ENCODE data around the gene SPRED3. TPM values are rescaled to one million over a fixed set of nuclear protein-coding genes. Genes with fewer than 3 reads are reported as not detected.

The SPRED3 gene
- total RNA-seq, 1 donor from 2014 or later: 3.2 TPM

DNA sequence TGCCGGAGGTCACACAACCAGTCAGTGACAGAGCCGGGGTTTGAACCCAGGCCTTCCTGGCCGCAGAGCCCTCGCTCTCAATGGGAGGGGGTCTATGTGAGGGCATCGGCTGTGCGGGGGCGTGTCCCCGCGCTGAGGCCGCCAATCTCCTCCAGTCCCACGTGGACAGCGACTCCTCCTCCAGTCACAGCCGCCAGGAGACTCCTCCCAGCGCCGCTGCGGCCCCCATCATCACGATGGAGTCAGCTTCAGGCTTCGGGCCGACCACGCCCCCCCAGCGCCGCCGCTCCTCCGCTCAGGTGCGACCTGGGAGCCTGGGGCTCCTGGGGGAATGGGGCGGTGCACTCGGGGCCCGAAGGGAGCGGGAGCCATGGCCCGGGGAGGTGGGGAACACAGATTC, 6.0 kb downstream of the SPRED3 start:
- DNase-seq (ENCODE audit: low spot score): no peak
- H3K36me3 Mint-ChIP-seq (ENCODE audit: low read depth): peaks cover 9% of the 10 kb centered on the region
- H3K4me1 Mint-ChIP-seq (ENCODE audit: low read depth): peaks cover 9% of the 10 kb centered on the region
- no peak overlapping the region for H3K27ac Mint-ChIP-seq (ENCODE audit: unreplicated experiment)
- no peaks in the 10 kb centered on the region for H3K9me3 Mint-ChIP-seq (ENCODE audit: low read depth)
- H3K4me3 Mint-ChIP-seq (ENCODE audit: unreplicated experiment): no peak overlapping the region
- peaks cover 2% of the 10 kb centered on the region for H3K27me3 Mint-ChIP-seq (ENCODE audit: low read depth)
- TF ChIP-seq, protein P1, sequence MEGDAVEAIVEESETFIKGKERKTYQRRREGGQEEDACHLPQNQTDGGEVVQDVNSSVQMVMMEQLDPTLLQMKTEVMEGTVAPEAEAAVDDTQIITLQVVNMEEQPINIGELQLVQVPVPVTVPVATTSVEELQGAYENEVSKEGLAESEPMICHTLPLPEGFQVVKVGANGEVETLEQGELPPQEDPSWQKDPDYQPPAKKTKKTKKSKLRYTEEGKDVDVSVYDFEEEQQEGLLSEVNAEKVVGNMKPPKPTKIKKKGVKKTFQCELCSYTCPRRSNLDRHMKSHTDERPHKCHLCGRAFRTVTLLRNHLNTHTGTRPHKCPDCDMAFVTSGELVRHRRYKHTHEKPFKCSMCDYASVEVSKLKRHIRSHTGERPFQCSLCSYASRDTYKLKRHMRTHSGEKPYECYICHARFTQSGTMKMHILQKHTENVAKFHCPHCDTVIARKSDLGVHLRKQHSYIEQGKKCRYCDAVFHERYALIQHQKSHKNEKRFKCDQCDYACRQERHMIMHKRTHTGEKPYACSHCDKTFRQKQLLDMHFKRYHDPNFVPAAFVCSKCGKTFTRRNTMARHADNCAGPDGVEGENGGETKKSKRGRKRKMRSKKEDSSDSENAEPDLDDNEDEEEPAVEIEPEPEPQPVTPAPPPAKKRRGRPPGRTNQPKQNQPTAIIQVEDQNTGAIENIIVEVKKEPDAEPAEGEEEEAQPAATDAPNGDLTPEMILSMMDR (IDR thresholded peaks at IDR 0.05): no peak

DNA sequence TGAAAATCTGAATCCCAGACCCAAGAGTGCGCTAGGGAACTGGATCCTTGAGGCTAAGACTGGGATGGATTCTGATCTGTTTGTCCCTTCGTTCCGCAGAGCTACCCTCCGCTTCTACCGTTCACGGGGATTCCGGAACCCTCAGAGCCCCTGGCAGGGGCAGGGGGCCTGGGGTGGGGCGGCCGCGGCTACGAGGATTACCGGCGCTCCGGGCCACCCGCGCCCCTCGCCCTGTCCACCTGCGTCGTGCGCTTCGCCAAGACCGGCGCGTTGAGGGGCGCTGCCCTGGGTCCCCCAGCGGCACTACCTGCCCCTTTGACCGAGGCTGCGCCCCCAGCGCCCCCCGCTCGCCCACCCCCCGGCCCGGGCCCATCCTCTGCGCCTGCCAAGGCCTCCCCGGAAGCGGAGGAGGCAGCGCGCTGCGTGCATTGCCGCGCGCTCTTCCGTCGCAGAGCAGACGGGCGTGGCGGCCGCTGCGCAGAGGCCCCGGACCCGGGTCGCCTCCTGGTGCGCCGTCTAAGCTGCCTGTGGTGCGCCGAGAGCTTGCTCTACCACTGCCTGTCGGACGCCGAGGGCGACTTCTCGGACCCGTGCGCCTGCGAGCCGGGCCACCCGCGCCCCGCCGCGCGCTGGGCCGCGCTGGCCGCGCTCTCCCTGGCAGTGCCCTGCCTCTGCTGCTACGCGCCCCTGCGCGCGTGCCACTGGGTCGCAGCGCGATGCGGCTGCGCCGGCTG, 7.1 kb downstream of the SPRED3 start:
- H3K27ac Mint-ChIP-seq (ENCODE audit: unreplicated experiment): no peak overlapping the region
- H3K4me3 Mint-ChIP-seq (ENCODE audit: unreplicated experiment): no peak overlapping the region
- H3K36me3 Mint-ChIP-seq (ENCODE audit: low read depth): peaks cover 9% of the 10 kb centered on the region
- H3K9me3 Mint-ChIP-seq (ENCODE audit: low read depth): no peaks in the 10 kb centered on the region
- peaks cover 2% of the 10 kb centered on the region for H3K4me1 Mint-ChIP-seq (ENCODE audit: low read depth)
- DNase-seq (ENCODE audit: low spot score): no peak
- H3K27me3 Mint-ChIP-seq (ENCODE audit: low read depth): peaks cover 3% of the 10 kb centered on the region
- TF ChIP-seq, protein P1 (IDR thresholded peaks at IDR 0.05): no peak

DNA sequence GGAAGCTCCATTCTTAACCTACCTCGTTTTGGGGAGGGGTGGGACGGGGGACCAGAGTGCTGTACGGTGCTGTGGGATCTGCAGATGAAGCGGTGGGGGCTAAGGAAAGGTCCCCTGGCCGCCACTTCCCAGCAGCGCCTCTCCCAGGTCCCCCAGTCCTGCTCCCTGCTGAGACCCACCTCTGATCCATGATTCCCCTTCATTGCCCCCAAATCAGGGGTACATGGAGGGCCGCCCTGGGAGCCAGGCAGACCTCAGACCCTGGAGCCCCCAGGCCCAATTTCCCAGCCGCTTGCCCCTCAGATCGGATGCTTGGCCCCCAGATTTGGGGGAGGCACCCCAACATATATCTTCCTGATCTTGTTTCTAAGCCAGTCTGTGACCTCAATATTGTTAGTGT, 10.6 kb downstream of the SPRED3 start:
- no peak for DNase-seq (ENCODE audit: low spot score)
- peaks cover 6% of the 10 kb centered on the region for H3K4me1 Mint-ChIP-seq (ENCODE audit: low read depth)
- H3K27ac Mint-ChIP-seq (ENCODE audit: unreplicated experiment): no peak overlapping the region
- TF ChIP-seq, protein P1 (IDR thresholded peaks at IDR 0.05): no peak
- H3K9me3 Mint-ChIP-seq (ENCODE audit: low read depth): no peaks in the 10 kb centered on the region
- peaks cover 3% of the 10 kb centered on the region for H3K27me3 Mint-ChIP-seq (ENCODE audit: low read depth)
- peaks cover 5% of the 10 kb centered on the region for H3K36me3 Mint-ChIP-seq (ENCODE audit: low read depth)
- H3K4me3 Mint-ChIP-seq (ENCODE audit: unreplicated experiment): no peak overlapping the region

DNA sequence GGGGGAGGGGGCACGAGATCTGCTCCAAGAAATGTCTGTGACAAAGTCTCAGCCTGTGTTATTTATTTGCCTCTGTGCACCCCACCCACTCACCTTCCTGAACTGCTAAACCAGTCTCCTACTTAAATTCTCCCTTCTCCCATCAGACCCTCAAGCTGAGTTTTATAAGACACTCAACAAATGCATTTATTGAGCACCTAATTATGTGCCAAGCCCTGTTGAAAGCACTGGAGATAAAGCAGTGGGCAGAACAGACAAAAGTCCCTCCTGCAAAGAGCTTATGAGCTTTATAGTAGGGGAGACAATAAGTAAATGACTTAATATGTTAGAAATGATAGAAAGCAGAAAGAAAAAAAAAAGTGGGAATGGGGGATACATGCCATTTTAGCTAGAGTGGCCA, 11.0 kb downstream of the SPRED3 start:
- H3K4me1 Mint-ChIP-seq (ENCODE audit: low read depth): peaks cover 6% of the 10 kb centered on the region
- H3K27ac Mint-ChIP-seq (ENCODE audit: unreplicated experiment): no peak overlapping the region
- no peak for DNase-seq (ENCODE audit: low spot score)
- no peaks in the 10 kb centered on the region for H3K9me3 Mint-ChIP-seq (ENCODE audit: low read depth)
- H3K4me3 Mint-ChIP-seq (ENCODE audit: unreplicated experiment): no peak overlapping the region
- peaks cover 5% of the 10 kb centered on the region for H3K36me3 Mint-ChIP-seq (ENCODE audit: low read depth)
- H3K27me3 Mint-ChIP-seq (ENCODE audit: low read depth): peaks cover 3% of the 10 kb centered on the region
- TF ChIP-seq, protein P1 (IDR thresholded peaks at IDR 0.05): no peak

DNA sequence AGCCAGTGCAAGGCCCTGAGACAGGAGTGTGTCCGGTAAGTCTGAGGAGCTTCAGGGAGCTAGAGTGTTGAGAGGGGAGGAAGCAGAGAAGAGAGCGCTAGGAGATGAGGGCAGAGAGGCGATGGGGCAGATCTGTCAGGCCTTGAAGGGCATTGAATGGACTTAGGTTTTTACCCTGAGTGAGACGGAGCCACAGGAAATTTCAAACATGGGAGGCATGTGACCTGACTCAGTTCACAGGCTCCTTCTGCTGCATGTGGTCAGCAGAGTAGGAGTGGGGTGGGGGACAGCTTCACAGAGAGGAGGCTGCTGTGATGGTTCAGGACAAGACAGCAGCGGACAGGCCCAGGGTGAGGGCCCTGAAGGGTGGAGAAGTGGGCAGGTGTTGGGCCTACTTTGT, 11.9 kb downstream of the SPRED3 start:
- TF ChIP-seq, protein P1 (IDR thresholded peaks at IDR 0.05): no peak
- Mint-ChIP-seq H3K9me3 (ENCODE audit: low read depth) (no peaks in the 10 kb centered on the region), H3K36me3 (ENCODE audit: low read depth) (peaks cover 7% of the 10 kb centered on the region), H3K4me1 (ENCODE audit: low read depth) (peaks cover 6% of the 10 kb centered on the region), H3K27me3 (ENCODE audit: low read depth) (peaks cover 3% of the 10 kb centered on the region), H3K27ac (ENCODE audit: unreplicated experiment) (no peak overlapping the region), H3K4me3 (ENCODE audit: unreplicated experiment) (no peak overlapping the region)
- DNase-seq (ENCODE audit: low spot score): no peak
